Endothelial cell of umbilical vein (primary cell): Measurements from ENCODE around the gene CRYBG2. TPM values are rescaled to one million over a fixed set of nuclear protein-coding genes. Genes with fewer than 3 reads are reported as not detected.

Experiments used
- BruUV-seq: library from RNA; stranded (reverse); fragments of 400-500 nt; replicated peaks from 2 replicates; lab custom pipeline; 2021; lab: Mats Ljungman, UMichigan
- CTCF ChIA-PET: fragments of 300-600, 350-600 bp; sonication (Branson Sonifier 250); formaldehyde crosslinking; loops from one replicate; lab custom pipeline; 2021; ENCODE audit warnings: antibody characterized with exemption, inconsistent platforms; lab: Charles Lee
- POLR2A ChIA-PET: fragments of 300-600, 350-600 bp; sonication (Branson Sonifier 250); formaldehyde crosslinking; loops from one replicate; lab custom pipeline; 2021; ENCODE audit warnings: antibody characterized with exemption, inconsistent platforms; lab: Charles Lee
- DNase-seq: peaks from one replicate; pipeline ENCODE4 v3.0.0-alpha.2; 2011; ENCODE audit warnings: low read depth, low spot score
- FAIRE-seq: peaks from 2 replicates; lab custom pipeline; 2011; peaks lifted over from hg19 to GRCh38; lab: Jason Lieb, UNC
- H2AFZ ChIP-seq: 2 replicates; pipeline ENCODE4 v1.6.0; 2012; ENCODE audit warnings: low read depth, low read length, control low read depth, inconsistent platforms
- H3K27ac ChIP-seq: 2 replicates; pipeline ENCODE4 v1.5.1; 2011; ENCODE audit warnings: low read depth, mild to moderate bottlenecking, control low read depth, low read length, moderate library complexity; ENCODE audit not compliant: insufficient read depth
- H3K27me3 ChIP-seq, 2 experiments: 2 replicates each; pipeline versions ENCODE4 v1.6.0 to v1.6.1; 2011; ENCODE audit warnings: low read length in 2 of 2, mixed read lengths in 1 of 2; ENCODE audit not compliant: control insufficient read depth in 2 of 2, insufficient read depth in 2 of 2
- H3K36me3 ChIP-seq, 2 experiments: 2 replicates in 1 of 2; 3 replicates in 1 of 2; pipeline ENCODE4 v1.5.1; 2011; ENCODE audit warnings: low read length in 2 of 2, mild to moderate bottlenecking in 1 of 2, moderate library complexity in 1 of 2; ENCODE audit not compliant: control insufficient read depth in 2 of 2, insufficient read depth in 2 of 2; ENCODE audit errors: extremely low read depth in 1 of 2
- H3K4me1 ChIP-seq: 3 replicates; pipeline ENCODE4 v1.5.1; 2011; ENCODE audit warnings: mild to moderate bottlenecking, low read length; ENCODE audit not compliant: control insufficient read depth, insufficient read depth; ENCODE audit errors: extremely low read depth
- H3K4me2 ChIP-seq: 2 replicates; pipeline ENCODE4 v1.6.1; 2011; ENCODE audit warnings: low read length, control low read depth, mixed read lengths; ENCODE audit not compliant: insufficient read depth
- H3K4me3 ChIP-seq, 3 experiments: fragments of 200-600 bp in 1 of 3; sonication (generic), shearing (Covaris generic) in 1 of 3; replicated peaks in 1 of 3; 2 replicates each; pipeline ENCODE4 v1.5.1; 2011 to 2016; ENCODE audit warnings: control low read depth in 3 of 3, low read length in 3 of 3, mild to moderate bottlenecking in 2 of 3, inconsistent platforms in 1 of 3, low read depth in 1 of 3, moderate library complexity in 1 of 3; ENCODE audit not compliant: insufficient read depth in 1 of 3
- H3K79me2 ChIP-seq: 2 replicates; pipeline ENCODE4 v1.6.0; 2012; ENCODE audit warnings: low read length, inconsistent platforms; ENCODE audit not compliant: control insufficient read depth, insufficient read depth
- H3K9ac ChIP-seq: replicated peaks from 2 replicates; pipeline ENCODE3; 2011; ENCODE audit warnings: low read length, control low read depth; ENCODE audit not compliant: insufficient read depth; ENCODE audit errors: extremely low read depth
- H3K9me1 ChIP-seq: replicated peaks from 3 replicates; pipeline ENCODE4 v1.6.0; 2011; ENCODE audit warnings: mild to moderate bottlenecking, low read length; ENCODE audit not compliant: control insufficient read depth, insufficient read depth; ENCODE audit errors: extremely low read depth
- H3K9me3 ChIP-seq: replicated peaks from 2 replicates; pipeline ENCODE4 v1.5.1; 2012; ENCODE audit warnings: low read length, inconsistent platforms; ENCODE audit not compliant: control insufficient read depth, insufficient read depth
- H4K20me1 ChIP-seq: replicated peaks from 2 replicates; pipeline ENCODE3; 2011; ENCODE audit warnings: mild to moderate bottlenecking, low read length; ENCODE audit not compliant: control insufficient read depth, insufficient read depth; ENCODE audit errors: extremely low read depth
- GATA2 ChIP-seq: IDR thresholded peaks from 2 replicates; pipeline ENCODE4 v1.7.0; 2011; ENCODE audit warnings: low read depth, mild to moderate bottlenecking, moderate library complexity, mixed read lengths, low read length; ENCODE audit not compliant: insufficient read length, insufficient read depth
- MYC ChIP-seq: IDR thresholded peaks from one replicate; pipeline ENCODE4 v1.6.1; 2011; ENCODE audit warnings: mild to moderate bottlenecking, low read depth, low read length
- POLR2A ChIP-seq: IDR thresholded peaks from 2 replicates; pipeline ENCODE4 v1.6.1; 2012; ENCODE audit warnings: low read depth, mild to moderate bottlenecking, control low read depth, low read length
- POLR2AphosphoS5 ChIP-seq: IDR thresholded peaks from 2 replicates; pipeline ENCODE4 v1.6.1; 2012; ENCODE audit warnings: low read depth, mild to moderate bottlenecking, control low read depth, low read length, moderate library complexity; ENCODE audit not compliant: insufficient read depth
- dilution Hi-C: fragments of 300-500 bp; cut with MboI; formaldehyde crosslinking; loops from one replicate; pipeline ENCODE4 v1.15.0; 2019; ENCODE audit warnings: low sequenced_read_pairs; ENCODE audit not compliant: extremely low pct_ligation_motif_present
- intact Hi-C: fragments of 100-400 bp; cut with micrococcal nuclease; formaldehyde crosslinking; loops from one replicate; pipeline ENCODE4 v1.10.0; 2022
- polyA plus RNA-seq, 4 experiments: library from polyadenylated mRNA; depleted of rRNA in 3 of 4; stranded (reverse) in 3 of 4; unstranded in 1 of 4; fragments of >200 nt; gene quantifications; 2 replicates each; pipeline versions ENCODE4 v1.2.1 to v1.2.3, GENCODE V29; 2011 to 2012; ENCODE audit warnings: missing spikeins in 1 of 4
- total RNA-seq: library from RNA; stranded (reverse); gene quantifications from 2 replicates; pipeline ENCODE4 v1.2.3, GENCODE V29; 2021
- TF ChIP-seq, protein P1 (sequence below): IDR thresholded peaks from 2 replicates; pipeline ENCODE4 v1.6.1; 2011; ENCODE audit not compliant: insufficient read depth, insufficient read length
- TF ChIP-seq, protein P2 (sequence below), 2 donors: IDR thresholded peaks; 1 replicate in 1 of 2; 2 replicates in 1 of 2; pipeline ENCODE4 v1.5.1; 2011; ENCODE audit warnings: low read length in 2 of 2, mild to moderate bottlenecking in 2 of 2, moderate library complexity in 2 of 2, control low read depth in 1 of 2, inconsistent platforms in 1 of 2, low read depth in 1 of 2; ENCODE audit not compliant: insufficient read depth in 1 of 2; ENCODE audit errors: extremely low read depth in 1 of 2

Gene CRYBG2
- total and polyA plus RNA-seq, 2 donors (not counting 3 experiments of a cell fraction or from before 2014, with no cell fraction given): not detected

DNA sequence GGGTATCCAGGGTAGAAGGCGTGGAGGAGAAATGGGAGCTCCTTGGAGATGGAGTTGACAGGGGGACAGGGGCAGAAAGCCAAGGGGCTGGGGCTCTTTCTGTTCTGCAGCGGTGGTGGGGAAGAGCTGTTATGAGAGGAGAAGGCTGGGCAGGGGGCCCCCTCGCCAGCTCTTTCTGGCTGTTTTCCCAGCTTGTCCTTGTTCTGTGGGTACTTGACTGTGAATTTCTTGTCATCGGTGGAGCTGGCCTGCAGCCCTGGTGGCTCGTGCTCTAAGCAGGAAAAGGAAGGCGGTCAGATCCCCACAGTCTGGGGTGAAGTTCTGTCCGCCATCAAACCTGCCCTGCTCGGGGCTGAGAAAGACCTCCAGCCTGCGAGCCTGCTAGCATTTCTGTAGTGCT is 11.0 kb upstream of the CRYBG2 start:
- Histone ChIP-seq H3K27me3 (peaks cover 14 to 15% of the 10 kb centered on the region in 2 experiments), H3K9me1 (no peaks in the 10 kb centered on the region), H3K27ac (no peak overlapping the region), H3K9me3 (no peaks in the 10 kb centered on the region), H3K4me1 (no peaks in the 10 kb centered on the region), H3K36me3 (no peaks in the 10 kb centered on the region), H3K4me3 (no peak overlapping the region), H4K20me1 (no peaks in the 10 kb centered on the region), H3K4me2 (no peak overlapping the region), H3K9ac (no peak overlapping the region), H2AFZ (no peak overlapping the region), H3K79me2 (no peaks in the 10 kb centered on the region)
- DNase-seq: no peak
- FAIRE-seq: no peak
- dilution Hi-C loops (no loop called here), intact Hi-C loops (loop anchor here (1.0 to 5.0 kb wide), 3 partner anchors 43 to 260 kb away; no protein-coding TSS in a partner anchor)
- TF ChIP-seq POLR2AphosphoS5 (no peak), GATA2 (no peak), POLR2A (no peak), MYC (no peak)
- TF ChIP-seq, protein P1, sequence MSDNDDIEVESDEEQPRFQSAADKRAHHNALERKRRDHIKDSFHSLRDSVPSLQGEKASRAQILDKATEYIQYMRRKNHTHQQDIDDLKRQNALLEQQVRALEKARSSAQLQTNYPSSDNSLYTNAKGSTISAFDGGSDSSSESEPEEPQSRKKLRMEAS: no peak
- TF ChIP-seq, protein P2, sequence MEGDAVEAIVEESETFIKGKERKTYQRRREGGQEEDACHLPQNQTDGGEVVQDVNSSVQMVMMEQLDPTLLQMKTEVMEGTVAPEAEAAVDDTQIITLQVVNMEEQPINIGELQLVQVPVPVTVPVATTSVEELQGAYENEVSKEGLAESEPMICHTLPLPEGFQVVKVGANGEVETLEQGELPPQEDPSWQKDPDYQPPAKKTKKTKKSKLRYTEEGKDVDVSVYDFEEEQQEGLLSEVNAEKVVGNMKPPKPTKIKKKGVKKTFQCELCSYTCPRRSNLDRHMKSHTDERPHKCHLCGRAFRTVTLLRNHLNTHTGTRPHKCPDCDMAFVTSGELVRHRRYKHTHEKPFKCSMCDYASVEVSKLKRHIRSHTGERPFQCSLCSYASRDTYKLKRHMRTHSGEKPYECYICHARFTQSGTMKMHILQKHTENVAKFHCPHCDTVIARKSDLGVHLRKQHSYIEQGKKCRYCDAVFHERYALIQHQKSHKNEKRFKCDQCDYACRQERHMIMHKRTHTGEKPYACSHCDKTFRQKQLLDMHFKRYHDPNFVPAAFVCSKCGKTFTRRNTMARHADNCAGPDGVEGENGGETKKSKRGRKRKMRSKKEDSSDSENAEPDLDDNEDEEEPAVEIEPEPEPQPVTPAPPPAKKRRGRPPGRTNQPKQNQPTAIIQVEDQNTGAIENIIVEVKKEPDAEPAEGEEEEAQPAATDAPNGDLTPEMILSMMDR (IDR thresholded peaks at IDR 0.05; ENCODE audit: extremely low read depth in 1 of 2, insufficient read depth in 1 of 2, low read depth in 1 of 2, low read length in 2 of 2): no peak
- POLR2A ChIA-PET: no interaction called here
- CTCF ChIA-PET: interaction anchor here (1.0 to 2.9 kb wide), 19 partner anchors 9 to 260 kb away, joined by 3 to 35 read pairs (median 5); partner anchors contain the start of genes SH3BGRL3 and ZNF593
- BruUV-seq: no TSS peak
